NOMO-1 treated with dmso at 0.1 percent for 144 hours (cell line): ENCODE measurements around the gene PWP2.
"Not testable (repeated sequence)": the region's sequence is repeated elsewhere in the genome, so short reads cannot be mapped to it uniquely, and the experiment has no call there.

Source experiments
- DNase-seq: peaks from one replicate; lab custom pipeline; 2025; ENCODE audit not compliant: unreplicated experiment; lab: John Stamatoyannopoulos, UW

The PWP2 gene

GRCh38 chr21:44107026-44107501 is at the start of gene PWP2:
PWP2 (plus strand) TSS chr21:44107399; CDS start chr21:44107417, 18 bp downstream.
- DNase-seq, result not testable (repeated sequence)

GRCh38 chr21:44057960-44058651 is 49.1 kb upstream of the PWP2 start:
- no peak for DNase-seq

GRCh38 chr21:44058652-44058964 is 48.6 kb upstream of the PWP2 start:
- no peak for DNase-seq

- DNase-seq, result no peak
Observed at GRCh38 chr21:44058981-44059380, 48.2 kb upstream of the PWP2 start.

GRCh38 chr21:44059710-44060109 is 47.5 kb upstream of the PWP2 start:
- no peak for DNase-seq

GRCh38 chr21:44062380-44062779 is 44.8 kb upstream of the PWP2 start:
- DNase-seq, result no peak

GRCh38 chr21:44063151-44063912 is 43.9 kb upstream of the PWP2 start:
- no peak for DNase-seq

- no peak for DNase-seq
Observed at GRCh38 chr21:44064852-44065403, 42.3 kb upstream of the PWP2 start.

- peak; percentile 9 for DNase-seq
Observed at GRCh38 chr21:44065428-44065827, 41.8 kb upstream of the PWP2 start.

- no peak for DNase-seq
Observed at GRCh38 chr21:44066116-44066515, 41.1 kb upstream of the PWP2 start.

GRCh38 chr21:44067011-44067839 is 40.0 kb upstream of the PWP2 start:
- no peak for DNase-seq

GRCh38 chr21:44070391-44070790 is 36.8 kb upstream of the PWP2 start:
- DNase-seq, result no peak

GRCh38 chr21:44071359-44072104 is 35.7 kb upstream of the PWP2 start:
- no peak for DNase-seq

GRCh38 chr21:44072111-44072510 is 35.1 kb upstream of the PWP2 start:
- DNase-seq, result no peak

- no peak for DNase-seq
Observed at GRCh38 chr21:44074315-44074958, 32.8 kb upstream of the PWP2 start.

GRCh38 chr21:44076316-44076715 is 30.9 kb upstream of the PWP2 start:
- no peak for DNase-seq

GRCh38 chr21:44078411-44078981 is 28.7 kb upstream of the PWP2 start:
- DNase-seq, result no peak

GRCh38 chr21:44079446-44079845 is 27.8 kb upstream of the PWP2 start:
- no peak for DNase-seq

- DNase-seq, result no peak
Observed at GRCh38 chr21:44079846-44080245, 27.4 kb upstream of the PWP2 start.
